Breast epithelium (tissue), 3 donors: Measurements from ENCODE around the gene PCNX2.

Source experiments
- CTCF ChIP-seq, 3 donors: fragments of 450-650 bp; IDR thresholded peaks; one replicate each; pipeline ENCODE4 v1.5.1; 2016 to 2017; ENCODE audit warnings: antibody characterized with exemption in 3 of 3, mild to moderate bottlenecking in 3 of 3, moderate library complexity in 3 of 3
- POLR2A ChIP-seq: fragments of 450-650 bp; IDR thresholded peaks from one replicate; pipeline ENCODE4 v1.6.1; 2016; ENCODE audit warnings: antibody characterized with exemption, mild to moderate bottlenecking, moderate library complexity
- POLR2AphosphoS5 ChIP-seq, 3 donors: sonication (generic); formaldehyde crosslinking; IDR thresholded peaks; one replicate each; pipeline ENCODE4 v1.6.1; 2017; ENCODE audit warnings: antibody characterized with exemption in 3 of 3

GRCh38 chr1:232956081-232956480 lies 339.4 kb downstream of the PCNX2 start:
- TF ChIP-seq CTCF (IDR thresholded peaks at IDR 0.05), result no peak
- no peak for TF ChIP-seq POLR2AphosphoS5 (IDR thresholded peaks at IDR 0.05)
- TF ChIP-seq POLR2A, result no peak
